Measurements from ENCODE around the gene CDC14A.

GRCh38 chr1:100328133-100328532 lies 24.2 kb upstream of the CDC14A start:
- TF ChIP-seq EZH2 (IDR thresholded peaks at IDR 0.05; ENCODE audit: borderline replicate concordance, low read depth, low read length, poor library complexity, severe bottlenecking), result no peak
- TF ChIP-seq, protein P1, sequence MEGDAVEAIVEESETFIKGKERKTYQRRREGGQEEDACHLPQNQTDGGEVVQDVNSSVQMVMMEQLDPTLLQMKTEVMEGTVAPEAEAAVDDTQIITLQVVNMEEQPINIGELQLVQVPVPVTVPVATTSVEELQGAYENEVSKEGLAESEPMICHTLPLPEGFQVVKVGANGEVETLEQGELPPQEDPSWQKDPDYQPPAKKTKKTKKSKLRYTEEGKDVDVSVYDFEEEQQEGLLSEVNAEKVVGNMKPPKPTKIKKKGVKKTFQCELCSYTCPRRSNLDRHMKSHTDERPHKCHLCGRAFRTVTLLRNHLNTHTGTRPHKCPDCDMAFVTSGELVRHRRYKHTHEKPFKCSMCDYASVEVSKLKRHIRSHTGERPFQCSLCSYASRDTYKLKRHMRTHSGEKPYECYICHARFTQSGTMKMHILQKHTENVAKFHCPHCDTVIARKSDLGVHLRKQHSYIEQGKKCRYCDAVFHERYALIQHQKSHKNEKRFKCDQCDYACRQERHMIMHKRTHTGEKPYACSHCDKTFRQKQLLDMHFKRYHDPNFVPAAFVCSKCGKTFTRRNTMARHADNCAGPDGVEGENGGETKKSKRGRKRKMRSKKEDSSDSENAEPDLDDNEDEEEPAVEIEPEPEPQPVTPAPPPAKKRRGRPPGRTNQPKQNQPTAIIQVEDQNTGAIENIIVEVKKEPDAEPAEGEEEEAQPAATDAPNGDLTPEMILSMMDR (conservative IDR thresholded peaks at IDR 0.05; ENCODE audit: low read depth, low read length), result no peak
